GM19023 (cell line): ENCODE results near the gene LARP4B.

ENCODE experiments used
- ATAC-seq: cut with Tn5 transposase; IDR thresholded peaks from one replicate; pipeline ENCODE4 v1.9.1; 2021; ENCODE audit warnings: mild to moderate bottlenecking, moderate library complexity; ENCODE audit not compliant: unreplicated experiment

LARP4B gene

DNA sequence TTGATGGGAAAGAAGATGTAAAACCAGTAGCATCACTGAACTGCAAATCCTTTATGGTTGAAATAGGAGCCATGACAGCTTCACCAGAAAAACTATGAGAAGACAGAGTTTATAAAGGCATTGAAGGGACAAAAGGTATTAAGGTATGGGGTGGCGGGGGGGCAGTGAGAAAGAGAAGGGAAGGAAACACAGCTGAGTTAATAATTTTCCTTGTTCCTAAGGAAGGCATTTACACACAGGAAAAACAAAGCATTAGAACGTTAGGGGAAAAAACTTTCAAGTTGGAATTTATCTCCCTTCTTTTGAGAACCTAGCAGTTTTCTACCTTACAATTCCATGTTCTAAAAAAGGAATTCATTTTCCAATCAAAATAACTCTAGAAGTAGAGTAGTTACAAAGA lies 4.4 kb downstream of the LARP4B start:
- ATAC-seq: no peak

DNA sequence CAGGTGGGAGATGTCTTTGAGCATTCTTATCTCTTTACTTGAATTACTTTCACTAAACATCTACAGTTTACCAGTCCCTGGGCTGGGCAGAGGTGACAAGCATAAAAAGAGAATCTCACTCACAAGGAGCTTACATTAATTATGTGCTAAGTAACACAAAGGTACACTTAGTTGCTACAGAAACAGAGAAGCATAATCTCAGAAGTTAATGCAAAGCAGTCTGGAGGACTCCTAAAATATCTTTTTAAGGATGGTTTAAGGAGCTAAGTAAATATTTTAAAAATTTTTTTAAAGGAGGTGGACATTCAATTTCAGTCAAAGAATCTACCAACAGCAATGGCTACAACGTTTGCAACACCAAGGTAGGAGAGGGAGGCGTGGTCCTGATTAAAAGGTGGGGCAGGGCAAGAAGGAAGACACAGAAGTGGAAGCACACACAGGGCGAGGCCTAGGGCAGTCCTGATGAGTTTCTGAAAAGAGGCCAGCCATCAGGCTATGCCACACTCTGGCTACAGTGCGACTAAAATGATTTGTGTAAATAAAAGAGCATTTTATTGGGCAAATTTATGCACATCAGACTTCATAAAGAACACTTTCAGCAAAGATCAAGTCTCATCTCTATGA lies 5.3 kb downstream of the LARP4B start:
- no peak for ATAC-seq

GRCh38 chr10:924524-924859 lies 7.0 kb downstream of the LARP4B start:
- no peak for ATAC-seq

- no peak for ATAC-seq
Measured at GRCh38 chr10:923844-924523, 7.5 kb downstream of the LARP4B start.

DNA sequence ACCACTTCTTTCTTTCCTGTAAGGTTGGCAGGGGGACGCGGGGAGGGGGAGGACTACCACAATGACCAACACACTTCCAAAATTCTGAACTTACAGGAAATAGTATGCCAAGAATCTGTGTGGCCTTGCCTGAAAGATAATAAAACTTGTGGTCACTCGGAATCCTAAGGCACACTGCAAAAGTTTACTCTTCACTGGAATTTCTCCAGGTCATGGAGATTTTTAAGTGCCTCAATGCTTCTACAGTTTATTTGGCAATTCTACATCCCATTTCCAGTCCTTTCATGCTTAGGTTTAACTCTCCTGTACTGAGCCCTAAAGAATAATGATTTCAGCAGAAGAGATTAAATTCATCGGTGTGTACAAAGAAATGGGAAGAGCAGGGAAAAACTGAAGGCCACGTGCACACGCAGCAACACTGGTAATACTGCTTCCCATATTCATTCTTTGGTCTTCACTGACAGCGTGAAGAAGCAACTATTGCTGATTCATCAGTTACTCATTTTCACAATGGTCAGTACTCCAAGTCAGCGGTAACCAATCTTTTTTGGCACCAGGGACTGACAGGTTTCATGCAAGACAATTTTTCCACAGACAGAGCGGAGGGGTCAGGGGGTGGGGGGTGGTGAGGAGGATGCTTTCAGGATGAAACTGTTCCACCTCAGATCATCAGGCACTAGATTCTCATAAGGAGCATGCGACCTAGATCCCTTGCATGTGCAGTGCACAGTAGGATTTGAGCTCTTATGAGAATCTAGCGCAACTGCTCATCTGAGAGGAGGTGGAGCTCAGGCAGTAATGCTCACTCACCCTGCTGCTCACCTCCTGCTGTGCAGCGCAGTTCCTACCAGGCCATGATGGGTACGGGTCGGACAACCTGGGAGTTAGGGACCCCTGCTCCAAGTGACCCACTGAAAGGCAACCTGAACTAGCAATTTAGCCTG lies 9.8 kb downstream of the LARP4B start:
- ATAC-seq: no peak

- ATAC-seq: no peak
Measured at GRCh38 chr10:920450-920849, 11.1 kb downstream of the LARP4B start.

- no peak for ATAC-seq
Measured at GRCh38 chr10:919481-919880, 12.0 kb downstream of the LARP4B start.

GRCh38 chr10:917999-918398 lies 13.5 kb downstream of the LARP4B start:
- no peak for ATAC-seq

- no peak for ATAC-seq
Measured at GRCh38 chr10:917416-917720, 14.1 kb downstream of the LARP4B start.

- ATAC-seq: no peak
Measured at GRCh38 chr10:916716-917415, 14.6 kb downstream of the LARP4B start.

DNA sequence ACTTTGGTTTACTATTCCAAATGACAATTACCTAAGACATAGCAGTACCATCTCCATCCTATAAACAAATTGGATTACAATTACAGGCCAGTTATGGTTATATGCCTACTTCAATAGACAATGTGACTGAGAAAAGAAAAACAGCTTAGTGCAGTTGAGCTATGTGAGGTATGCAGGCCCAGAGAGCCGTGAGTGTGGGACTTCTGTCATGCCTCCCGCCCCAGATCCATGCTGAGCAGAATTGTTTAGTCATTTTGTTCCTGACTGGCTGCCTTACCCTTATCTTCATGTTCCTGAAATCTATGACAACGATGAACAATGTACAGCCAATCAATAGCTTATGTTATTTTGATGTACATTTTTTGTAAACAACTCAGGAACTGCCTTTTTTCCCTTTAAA lies 21.7 kb downstream of the LARP4B start:
- no peak for ATAC-seq

DNA sequence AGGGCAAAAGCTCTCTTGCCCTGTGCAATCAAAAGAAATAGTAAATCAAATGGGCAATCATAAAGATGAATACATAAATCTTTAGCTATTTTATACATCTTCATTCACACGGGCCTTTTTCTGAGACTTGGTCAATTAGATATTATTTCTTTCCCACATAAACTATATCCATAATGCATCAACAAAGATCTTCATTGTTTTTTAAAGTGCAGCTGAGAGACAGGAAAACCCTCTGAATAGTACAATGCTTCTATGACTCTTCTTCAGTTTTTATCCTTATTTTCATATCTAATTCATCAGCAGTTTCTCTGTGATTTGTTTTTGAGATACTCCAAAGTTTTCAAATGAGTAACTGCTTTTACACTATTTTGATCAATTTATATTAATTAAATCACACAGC lies 25.5 kb downstream of the LARP4B start:
- ATAC-seq: no peak

GRCh38 chr10:905503-905902 lies 26.0 kb downstream of the LARP4B start:
- ATAC-seq: no peak

DNA sequence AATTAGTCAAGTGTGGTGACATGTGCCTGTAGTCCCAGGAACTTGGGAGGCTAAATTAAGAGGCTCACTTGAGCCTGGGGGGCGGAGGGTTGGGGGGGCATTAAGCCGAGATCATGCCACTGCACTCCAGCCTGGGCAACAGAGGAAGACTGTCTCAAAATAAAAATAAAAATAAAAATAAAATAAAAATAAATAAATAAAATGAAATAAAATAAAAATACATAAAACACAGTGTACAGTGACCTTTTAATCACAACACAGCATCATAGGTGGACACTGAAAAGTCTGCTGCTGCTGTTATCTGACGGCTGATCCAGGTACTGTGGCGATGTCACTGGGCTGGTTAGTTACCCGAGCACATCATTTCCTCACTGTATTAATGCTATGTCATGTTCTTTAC lies 27.1 kb downstream of the LARP4B start:
- no peak for ATAC-seq

- no peak for ATAC-seq
Measured at GRCh38 chr10:898141-898540, 33.4 kb downstream of the LARP4B start.

GRCh38 chr10:896982-897381 lies 34.5 kb downstream of the LARP4B start:
- ATAC-seq: no peak

DNA sequence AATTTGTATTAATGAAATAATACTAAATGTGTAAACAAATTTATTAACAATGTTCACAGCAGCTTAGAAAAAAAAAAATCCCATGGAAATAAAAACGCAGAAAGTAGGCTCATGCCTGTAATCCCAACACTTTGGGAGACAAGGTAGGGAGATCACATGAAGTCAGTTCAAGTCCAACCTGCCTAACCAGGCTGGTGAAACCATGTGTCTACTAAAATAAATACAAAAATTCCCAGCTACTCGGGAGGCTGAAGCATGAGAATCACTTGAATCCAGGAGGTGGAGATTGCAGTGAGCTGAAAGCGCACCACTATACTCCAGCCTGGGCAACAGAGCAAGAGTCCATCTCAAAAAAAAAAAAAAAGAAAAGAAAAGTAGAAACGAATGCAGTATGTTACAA lies 36.2 kb downstream of the LARP4B start:
- no peak for ATAC-seq

GRCh38 chr10:878895-879294 lies 52.6 kb downstream of the LARP4B start:
- ATAC-seq: no peak

GRCh38 chr10:878333-878759 lies 53.2 kb downstream of the LARP4B start:
- no peak for ATAC-seq

DNA sequence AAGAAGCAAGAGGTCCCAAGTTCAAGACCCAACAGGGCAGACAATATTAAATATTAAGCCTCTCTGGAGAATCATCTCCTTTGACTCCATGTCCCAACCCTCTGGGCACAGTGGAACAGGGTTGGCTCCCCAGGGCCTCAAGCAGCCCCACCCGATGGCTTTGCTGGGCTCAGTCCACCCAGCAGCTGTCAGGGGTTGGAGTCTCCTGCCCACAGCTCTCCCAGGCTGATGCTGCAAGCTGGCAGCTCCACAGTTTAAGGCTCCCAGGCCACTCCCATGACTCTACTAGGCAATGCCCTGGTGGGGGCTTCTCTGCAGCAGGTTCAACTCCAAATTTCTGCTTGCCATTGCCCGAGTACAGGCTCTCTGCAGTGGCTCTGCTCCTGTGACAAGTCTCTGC lies 55.1 kb downstream of the LARP4B start:
- ATAC-seq: no peak

DNA sequence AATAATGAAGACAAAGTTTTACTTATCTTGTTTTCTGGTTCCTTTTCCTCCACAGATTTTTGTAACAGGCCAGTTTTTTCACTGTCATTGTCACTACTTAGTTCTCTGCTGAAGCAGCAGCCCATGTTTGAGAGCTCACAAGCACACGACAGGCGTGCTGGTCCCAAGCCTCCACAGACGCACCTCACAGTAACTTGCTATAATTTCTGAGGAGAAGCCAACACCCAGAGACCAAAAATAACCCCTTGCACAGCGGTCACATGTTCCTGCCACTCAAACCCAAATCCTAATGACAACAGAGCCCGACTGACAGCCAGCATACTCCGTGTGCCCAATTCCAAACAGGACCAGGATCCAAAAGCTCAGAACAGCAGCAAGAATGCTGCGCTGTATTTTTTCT lies 58.5 kb downstream of the LARP4B start:
- ATAC-seq: no peak
